HG02973 (cell line): Measurements from ENCODE around the gene ZNF2.
"Not testable (repeated sequence)": the region's sequence is repeated elsewhere in the genome, so short reads cannot be mapped to it uniquely, and the experiment has no call there.

Experiments
- ATAC-seq: cut with Tn5 transposase; IDR thresholded peaks from one replicate; pipeline ENCODE4 v1.9.1; 2021; ENCODE audit warnings: moderate library complexity; ENCODE audit not compliant: unreplicated experiment

Gene ZNF2

GRCh38 chr2:95165371-95166064 lies at the start of gene ZNF2:
ZNF2 (plus strand) TSS chr2:95165809; CDS start chr2:95176227, 10,418 bp downstream.
- peak; percentile 83 for ATAC-seq

- no peak for ATAC-seq
Observed at GRCh38 chr2:95121093-95121406, 44.6 kb upstream of the ZNF2 start.

DNA sequence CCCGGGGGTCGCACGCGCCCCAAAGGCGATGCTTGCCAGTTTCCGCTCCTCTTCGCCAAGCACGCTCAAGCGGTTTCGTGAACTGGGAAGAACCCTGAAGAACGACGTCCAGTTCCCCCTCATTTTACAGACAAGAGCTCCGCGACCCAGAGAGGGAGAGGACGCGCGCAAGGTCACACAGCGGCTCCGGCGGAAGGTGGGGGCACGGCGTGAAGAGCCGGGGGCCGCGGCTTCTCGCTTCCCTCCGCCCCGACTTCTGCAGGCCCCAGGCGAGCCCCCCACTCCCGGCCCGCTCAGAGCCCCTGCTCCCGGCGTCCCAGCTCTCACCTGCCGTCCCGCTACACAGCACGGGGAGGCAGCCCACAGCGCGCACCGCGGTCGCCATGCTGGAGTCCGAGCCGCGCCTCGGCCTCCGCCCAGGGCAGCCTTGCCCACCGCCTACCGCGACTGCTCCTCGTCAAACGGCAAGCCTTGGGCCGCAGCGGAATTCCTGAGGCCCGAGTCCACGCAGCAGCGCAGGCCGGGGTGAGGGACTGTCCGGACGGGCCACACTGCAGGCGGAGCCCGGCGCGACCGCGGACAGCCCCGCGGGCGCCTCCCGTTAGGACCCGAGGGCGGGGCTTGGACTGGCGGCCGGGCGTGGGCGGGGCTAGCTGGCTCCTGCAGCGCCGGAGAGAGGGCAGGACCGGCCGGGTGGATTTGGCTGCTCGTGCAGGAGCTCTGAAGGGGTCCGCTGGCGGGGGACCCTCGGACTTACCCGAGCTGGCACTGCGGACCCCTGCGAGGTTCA lies 44.0 kb upstream of the ZNF2 start, which contains the start of gene MRPS5:
Gene MRPS5, minus strand, starts transcription at position 402 of the 790 bp plus-strand sequence. Its CDS starts 17 bp downstream, at position 385.
- ATAC-seq, result peak; percentile 92

GRCh38 chr2:95122197-95122551 lies 43.4 kb upstream of the ZNF2 start:
- peak; percentile 15 for ATAC-seq

DNA sequence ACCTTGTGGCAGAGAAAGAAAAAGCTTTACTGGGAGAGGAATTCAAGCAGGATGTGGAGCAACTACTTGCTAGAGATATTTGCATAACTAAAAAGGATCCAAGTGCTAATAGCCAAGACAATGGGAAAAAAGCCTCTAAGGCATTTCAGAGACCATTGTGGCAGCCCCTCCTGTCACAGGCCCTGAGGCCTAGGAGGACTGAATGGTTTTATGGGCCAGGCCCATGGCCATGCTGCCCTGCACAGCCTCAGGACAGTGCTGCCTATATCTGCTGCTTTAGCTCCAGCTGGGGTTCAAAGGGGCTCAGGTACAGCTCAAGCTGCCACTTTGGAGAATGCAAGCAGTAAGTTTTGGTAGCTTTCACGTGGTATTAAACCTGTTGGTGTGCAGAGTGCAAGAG lies 26.9 kb upstream of the ZNF2 start:
- no peak for ATAC-seq

DNA sequence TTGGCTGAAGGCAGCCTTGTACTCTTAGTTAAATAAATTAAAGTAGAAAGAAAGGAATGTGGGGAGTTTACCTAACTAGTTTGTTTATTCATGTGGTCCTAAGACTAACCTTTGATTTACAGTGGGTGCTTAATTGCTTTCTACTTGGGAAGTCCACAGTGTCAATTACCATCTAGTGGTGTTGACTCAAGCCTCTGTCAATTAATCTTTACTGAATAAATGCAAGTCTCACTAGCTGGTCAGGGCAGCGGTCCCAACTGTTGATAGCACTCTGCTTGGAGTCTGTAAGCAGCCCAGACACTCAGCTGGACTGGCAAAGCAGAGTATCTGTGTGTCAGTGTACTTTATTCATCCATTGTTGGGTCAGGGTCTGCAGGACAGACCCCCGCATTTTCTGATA lies 21.8 kb upstream of the ZNF2 start:
- no peak for ATAC-seq

GRCh38 chr2:95149397-95149984 lies 16.1 kb upstream of the ZNF2 start:
- ATAC-seq, result no peak

DNA sequence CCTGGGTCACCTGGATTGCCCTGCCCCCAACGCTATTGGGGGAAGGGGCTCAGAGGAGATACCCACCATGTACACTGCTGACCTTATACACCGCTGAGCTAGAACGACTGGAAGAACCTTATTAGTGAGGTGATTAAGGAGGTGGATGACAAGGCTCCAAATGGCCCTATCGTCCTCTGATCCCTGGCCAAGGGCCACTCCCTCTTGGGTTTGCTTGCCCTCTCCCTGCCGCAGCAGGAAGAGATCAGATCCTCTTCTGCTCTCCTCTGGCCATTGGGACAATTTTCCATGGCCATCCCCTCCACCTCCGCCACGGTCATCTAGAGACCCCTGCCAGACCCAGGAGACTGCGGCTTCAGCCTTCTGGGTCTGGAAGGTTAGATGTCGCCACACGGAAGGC lies 7.2 kb upstream of the ZNF2 start:
- no peak for ATAC-seq

- peak; percentile 48 for ATAC-seq
Observed at GRCh38 chr2:95158891-95159619, 6.6 kb upstream of the ZNF2 start.

DNA sequence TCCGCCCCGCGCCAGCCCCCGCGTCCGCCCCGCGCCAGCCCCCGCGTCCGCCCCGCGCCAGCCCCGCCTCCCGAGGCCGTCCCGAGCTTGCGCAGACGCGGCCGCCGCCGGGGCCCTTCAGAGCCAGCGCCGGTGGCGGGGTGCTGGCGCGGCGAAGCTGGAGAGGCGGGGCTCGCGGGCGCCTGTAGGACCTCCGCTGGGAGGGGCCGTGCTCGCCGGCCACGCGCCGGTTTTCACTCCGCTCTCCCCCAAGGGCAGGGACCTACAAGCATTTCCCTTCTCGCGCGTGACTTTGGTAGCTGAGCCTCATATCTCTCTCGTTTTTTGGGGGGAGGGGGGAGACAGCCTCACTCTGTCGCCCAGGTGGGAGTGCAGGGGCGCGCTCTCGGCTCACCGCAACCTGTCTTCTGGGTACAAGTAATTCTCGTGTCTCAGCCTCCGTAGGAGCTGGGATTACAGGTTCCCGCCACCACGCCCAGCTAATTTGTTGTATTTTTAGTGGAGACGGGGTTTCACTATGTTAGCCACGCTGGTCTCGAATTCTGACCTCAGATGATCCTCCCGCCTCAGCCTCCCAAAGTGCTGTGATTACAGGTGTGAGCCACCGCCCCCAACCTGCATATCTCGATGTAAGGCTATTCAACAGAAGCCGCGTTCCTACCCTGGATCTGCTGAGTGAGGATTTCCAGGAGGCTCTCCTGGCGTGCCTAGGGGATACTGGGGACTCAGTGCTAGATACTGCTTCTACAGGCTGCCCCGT lies 5.7 kb upstream of the ZNF2 start, which contains the start of gene ZNF514:
Gene ZNF514, minus strand, starts transcription at position 159 of the 760 bp plus-strand sequence. CDS start 6,595 bp downstream, outside the sequence.
- peak; percentile 86 for ATAC-seq

GRCh38 chr2:95165030-95165370 lies 609 bp upstream of the ZNF2 start:
- ATAC-seq, result peak; percentile 1

DNA sequence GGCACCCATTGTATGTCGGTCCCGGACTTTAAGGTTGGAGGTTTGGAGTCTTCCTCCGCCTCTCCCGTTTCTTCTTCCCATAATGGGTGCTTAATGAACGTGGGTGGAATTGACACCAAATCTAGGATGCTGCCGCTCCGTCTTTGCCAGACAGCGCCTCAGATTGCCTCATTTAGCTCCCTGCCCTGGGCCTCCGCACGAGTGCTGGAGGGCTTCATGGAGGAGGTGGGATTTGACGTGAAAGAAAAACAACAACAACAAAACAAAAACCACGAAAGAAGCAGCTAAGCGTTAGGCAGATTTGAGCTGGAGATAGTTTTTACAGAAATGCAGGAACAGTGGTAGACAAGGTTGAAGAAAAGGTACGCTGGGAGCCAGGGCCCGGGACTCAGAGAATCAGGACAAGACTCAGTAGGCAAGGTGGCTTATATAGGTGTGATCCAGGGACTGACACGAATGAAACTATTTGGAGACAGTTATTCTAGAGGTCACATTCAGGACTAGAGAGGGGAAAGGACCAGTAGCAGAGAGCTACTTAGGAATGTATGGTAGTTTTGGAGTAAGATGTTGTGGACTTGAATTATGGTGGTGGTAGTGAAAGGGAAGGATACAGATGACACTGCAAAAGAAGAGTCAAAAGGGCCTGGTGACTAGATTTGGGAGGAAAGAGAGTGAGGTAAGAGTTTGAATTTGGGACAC lies 605 bp downstream of the ZNF2 start:
- peak; percentile 12 for ATAC-seq

- ATAC-seq, result no peak
Observed at GRCh38 chr2:95171902-95172301, 6.3 kb downstream of the ZNF2 start.

DNA sequence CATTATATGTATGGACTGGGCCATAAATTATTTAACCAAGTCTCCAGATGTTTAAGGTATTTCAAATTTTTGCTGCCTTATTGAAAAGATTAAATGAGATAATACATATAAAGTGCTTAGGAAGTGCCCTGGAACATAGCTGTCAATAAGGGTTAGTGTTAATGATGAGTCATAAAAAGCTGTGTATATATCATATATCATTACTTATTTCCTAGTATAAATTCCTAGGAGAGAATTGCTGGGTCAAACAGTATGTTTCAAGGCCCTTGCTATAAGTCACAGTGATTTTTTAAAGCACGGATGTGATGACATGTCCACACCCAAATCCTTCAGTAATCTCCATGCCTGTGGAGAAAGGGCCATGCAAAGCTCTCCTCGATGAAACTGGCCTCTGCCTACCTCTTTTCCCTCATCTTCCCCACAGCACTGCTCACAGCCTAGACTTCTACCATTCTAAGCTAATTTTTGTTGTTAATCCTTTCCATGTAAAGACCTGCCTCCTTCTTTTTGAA lies 8.5 kb downstream of the ZNF2 start:
- no peak for ATAC-seq

DNA sequence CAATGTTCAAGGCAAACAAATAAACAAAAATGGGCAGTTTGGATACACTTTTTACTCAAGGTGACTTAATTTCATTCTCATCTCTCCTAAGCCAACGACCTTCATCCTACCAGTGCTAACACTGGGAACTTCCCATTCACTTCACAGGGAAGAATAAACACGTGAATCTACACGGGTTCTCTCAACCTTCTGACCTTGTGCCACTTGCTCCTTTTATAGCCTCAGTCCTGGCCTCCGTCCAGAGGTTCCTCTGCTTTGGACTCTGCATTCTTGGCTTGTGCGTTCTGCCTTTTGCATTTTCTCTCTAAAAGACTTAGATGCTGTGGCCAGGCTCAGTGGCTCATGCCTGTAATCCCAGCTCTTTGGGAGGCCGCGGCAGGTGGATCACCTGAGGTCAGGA lies 13.8 kb downstream of the ZNF2 start:
- ATAC-seq, result no peak

DNA sequence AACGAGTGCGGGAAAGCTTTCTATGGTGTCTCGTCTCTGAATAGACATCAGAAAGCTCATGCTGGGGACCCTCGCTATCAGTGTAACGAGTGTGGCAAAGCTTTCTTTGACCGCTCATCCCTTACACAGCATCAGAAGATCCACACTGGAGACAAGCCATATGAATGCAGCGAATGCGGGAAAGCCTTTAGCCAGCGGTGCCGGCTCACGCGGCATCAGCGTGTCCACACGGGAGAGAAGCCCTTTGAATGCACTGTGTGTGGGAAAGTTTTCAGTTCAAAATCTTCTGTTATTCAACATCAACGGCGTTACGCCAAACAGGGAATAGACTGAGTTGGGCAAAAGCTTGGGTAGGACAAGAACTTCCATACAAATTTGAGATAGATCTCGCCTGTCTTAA lies 16.2 kb downstream of the ZNF2 start:
- no peak for ATAC-seq

- ATAC-seq, result no peak
Observed at GRCh38 chr2:95185197-95185596, 19.6 kb downstream of the ZNF2 start.

GRCh38 chr2:95185973-95186372 lies 20.4 kb downstream of the ZNF2 start:
- ATAC-seq, result no peak

DNA sequence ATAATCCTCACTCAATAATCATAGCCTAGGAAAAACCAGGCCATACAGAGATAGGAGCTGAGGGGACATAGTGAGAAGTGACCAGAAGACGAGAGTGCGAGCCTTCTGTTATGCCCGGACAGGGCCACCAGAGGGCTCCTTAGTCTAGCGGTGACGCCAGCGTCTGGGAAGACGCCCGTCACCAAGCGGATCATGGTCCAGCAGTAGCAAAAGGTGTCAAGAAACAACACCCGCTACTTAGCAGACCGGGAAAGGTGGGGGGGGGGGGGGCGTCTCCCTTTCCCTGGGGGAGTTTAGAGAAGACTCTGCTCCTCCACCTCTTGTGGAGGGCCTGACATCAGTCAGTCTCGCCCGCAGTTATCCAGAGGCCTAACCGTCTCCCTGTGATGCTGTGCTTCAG lies 27.3 kb downstream of the ZNF2 start:
- not testable (repeated sequence) for ATAC-seq

- ATAC-seq, result no peak
Observed at GRCh38 chr2:95203911-95204310, 38.3 kb downstream of the ZNF2 start.
